Stimulated activated naive CD4-positive, alpha-beta T cell treated with Interleukin-2 at 50 U/mL for 16 hours (primary cell): ENCODE results near the gene ILDR2.

Experiments used
- DNase-seq: peaks from one replicate; lab custom pipeline; 2025; lab: John Stamatoyannopoulos, UW

ILDR2 gene

GRCh38 chr1:166971252-166971651, 4.1 kb downstream of the ILDR2 start:
- no peak for DNase-seq

DNA sequence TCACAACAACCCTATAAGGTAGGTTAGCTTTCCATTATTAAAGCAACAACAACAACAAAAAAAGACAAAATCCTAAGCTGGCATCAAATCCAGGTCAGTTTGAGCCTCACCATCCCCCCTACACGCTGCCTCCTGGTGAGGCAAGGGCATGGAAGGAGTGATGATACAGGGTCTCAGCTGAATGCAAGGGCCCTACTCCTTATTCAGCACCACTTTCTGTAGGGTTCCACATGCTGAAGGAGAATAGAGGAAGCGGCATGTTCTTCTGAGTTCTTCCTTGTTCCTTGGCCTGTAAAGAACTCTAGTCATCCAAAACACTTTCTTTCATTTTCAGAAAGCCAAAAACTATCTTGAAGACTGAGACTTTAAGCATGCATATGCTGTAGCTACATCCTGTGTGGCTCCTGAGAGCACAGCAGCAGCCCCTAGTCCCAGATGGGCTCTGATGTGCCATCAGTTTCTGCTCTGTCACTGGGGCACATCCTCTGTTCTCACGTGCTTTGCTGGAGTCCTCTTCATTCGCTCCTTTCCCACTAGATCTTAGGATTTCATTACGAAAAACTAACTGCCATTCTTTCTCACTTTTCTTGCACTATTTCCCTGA, 6.2 kb downstream of the ILDR2 start:
- DNase-seq = no peak

DNA sequence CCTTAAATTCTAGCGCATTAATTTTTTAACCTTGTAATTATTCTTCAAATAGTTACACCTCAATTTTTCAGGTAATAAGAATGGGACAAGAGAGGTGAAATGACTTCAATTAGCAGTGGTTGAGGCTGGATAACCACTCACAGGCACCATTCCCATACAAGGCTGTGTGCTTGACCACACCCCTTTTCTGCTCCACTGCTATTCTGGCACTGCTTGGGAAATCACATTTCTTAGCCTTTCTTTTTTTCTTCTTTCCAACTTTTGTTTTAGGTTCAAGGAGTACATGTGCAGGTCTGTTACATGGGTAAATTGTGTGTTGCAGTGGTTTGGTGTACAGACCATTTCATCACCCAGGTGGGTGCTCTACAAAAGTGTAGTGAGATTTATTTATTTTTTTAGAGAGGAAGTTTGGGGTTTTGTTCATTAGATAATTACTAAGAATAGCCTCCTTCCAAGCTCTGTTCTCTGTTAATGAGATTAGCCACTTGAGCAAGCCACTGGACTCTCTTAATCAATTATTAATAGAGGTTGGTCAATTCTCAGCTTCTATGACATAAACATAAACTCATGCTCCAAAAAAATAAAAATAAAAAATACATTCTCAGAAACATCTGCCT, 14.4 kb downstream of the ILDR2 start:
- DNase-seq = no peak

DNA sequence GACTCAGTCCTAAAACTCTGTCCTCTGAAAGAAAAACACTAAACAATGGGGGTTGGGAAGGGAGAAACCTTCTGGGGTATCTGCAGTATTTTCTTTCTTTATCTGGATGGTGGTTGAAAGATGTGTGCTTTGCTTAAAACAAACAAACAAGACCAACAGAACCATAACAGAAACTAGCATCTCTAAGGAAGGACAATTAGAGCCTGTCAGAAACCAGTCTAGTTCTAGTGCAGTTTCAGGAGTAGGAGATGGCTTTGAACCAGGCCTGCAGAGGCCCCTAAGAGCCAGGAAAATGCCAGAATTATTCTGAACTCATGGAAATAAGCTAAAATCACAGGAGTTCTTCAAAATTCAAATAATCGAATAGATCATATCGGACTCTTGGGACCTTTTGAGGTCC, 18.5 kb downstream of the ILDR2 start:
- no peak for DNase-seq

DNA sequence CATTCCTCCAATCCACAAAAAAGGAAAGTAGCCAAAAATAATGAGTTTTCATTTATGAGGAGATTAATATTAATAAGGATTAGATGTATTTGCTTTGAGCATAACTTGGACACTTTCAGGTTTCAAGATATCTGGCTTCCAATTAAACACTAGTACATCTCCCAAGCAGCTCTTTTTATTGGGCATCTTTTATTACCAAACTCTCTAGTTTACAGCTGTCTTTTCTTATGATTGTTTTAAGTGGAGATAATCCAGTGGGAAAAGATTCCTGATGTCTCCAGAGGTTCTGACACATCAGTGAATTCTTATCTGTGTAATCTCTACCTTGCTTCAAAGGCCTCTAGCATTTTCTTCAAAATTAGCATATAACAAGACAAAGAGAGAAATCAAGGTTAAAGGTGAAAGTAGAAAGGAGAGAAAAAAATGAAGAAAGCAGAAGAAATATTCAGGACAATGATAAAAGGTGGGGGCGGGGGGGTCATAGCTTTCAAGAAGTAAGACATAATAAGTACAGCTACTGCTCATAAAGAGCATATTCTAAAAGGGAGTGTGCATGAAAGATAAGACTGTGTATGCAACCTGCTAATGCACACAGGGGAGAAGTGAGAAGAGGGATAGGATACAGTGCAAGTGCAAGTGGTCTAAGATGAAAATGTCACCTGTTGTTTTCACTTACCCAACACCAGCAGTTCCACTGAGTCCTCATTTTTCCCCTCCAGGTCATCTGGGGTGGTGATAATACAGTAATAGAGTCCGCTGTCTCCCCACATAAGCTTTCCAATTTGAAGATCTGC, 19.1 kb downstream of the ILDR2 start:
- DNase-seq = no peak

GRCh38 chr1:166953491-166953890, 21.8 kb downstream of the ILDR2 start:
- DNase-seq = no peak

DNA sequence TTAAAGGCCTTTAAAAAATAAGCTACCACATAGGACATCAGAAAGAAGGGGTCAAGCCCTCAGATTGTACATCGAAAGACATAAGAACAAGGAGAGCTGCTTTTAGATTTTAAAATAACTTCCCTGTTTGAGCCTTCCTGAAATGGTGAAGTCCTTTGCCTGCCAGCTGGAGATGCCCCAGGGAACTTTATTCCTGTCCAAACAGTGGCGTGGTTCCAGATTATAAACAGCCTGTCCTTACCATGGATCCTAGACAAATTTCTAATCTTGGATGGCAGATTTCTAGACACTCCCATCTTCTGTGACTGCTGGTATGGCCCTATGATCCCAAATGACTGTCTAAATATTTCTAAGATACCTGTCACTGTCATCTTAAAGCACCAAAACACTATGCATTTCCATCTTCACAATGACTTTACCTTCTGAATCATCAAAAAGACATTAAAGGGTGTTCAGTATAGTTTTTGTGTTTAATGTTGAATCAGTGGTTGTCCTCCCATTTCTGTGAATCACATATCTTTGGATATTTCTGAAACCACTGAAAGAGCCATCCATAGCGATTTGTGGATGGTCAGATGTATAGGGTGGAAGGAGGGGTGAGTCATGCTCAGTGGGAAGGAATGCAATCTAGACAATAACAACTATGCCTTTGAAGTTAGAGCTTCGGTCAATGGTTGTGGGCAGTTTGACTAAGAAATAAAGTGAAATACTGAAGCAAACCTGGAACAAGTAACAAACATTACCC, 23.2 kb downstream of the ILDR2 start:
- DNase-seq = no peak

DNA sequence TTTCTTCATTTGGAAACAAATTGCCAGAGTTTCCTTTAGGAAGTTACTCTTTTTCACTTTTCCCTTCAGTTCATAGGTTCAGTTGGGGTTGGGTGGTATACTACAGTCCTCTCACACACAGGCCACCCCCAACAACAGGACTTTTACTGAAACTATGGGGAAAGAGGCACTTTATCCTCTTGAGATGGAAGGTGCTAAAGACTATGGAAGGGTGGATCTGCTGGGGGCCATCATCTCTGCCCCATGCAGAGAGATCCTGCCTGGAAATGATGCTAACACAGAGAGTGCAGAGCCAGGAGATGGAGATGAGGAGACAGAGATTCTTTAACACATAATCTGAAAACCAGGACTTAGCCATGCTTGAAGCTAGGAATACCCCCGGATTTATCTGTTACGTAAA, 24.3 kb downstream of the ILDR2 start:
- no peak for DNase-seq

DNA sequence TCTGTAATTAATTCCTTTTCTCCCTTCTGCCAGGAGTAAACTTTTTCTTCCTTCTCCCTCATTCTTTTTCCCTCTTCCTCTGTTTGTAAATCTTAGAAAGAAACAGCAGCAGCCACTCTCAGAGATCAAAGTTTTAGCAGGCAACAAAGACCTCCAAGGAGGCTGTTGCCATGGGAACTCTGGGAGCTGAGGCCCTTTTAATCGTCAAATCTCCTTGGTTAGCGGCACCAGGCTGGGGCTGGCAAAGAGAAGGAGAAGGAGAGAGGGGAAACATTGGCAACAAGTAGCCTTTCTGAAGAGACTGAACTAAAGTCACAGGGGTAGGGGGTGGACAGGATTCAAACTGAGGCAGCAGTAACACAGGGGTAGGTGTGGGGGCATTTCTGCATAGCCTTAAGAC, 25.2 kb downstream of the ILDR2 start:
- DNase-seq = no peak

- no peak for DNase-seq
Observed at GRCh38 chr1:166948856-166949350, 26.4 kb downstream of the ILDR2 start.

DNA sequence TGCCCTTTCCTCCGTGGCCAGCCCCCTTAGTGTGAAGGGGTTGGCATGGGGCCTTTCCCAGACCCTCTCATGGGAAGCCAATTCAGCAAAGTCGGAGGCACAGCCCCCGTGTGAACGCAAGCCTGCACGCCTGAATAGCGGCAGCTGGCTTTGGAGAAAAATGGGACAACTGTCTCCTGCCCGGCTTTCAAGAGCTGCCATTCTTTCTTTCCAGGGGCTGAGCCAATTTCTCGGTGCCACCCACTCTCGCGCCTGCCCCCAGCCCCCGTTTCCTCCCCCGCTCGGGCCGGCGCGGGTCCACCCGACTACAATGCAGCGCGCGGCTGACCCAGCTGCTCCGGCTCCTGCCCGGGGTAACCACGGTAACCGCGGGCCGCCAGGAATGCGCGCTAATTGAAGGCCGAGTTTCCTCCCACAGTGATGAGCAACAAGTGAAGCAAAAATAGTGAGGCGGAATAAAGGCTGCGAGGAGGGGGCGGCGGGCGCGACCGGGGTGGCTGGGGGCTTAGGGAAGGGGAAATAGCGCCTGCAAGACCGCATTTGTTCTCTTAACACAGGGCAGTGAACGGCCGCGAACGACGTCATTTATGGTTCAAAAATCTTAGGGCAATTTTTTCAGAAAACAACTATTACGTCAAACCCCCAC, 27.8 kb downstream of the ILDR2 start:
- no peak for DNase-seq

DNA sequence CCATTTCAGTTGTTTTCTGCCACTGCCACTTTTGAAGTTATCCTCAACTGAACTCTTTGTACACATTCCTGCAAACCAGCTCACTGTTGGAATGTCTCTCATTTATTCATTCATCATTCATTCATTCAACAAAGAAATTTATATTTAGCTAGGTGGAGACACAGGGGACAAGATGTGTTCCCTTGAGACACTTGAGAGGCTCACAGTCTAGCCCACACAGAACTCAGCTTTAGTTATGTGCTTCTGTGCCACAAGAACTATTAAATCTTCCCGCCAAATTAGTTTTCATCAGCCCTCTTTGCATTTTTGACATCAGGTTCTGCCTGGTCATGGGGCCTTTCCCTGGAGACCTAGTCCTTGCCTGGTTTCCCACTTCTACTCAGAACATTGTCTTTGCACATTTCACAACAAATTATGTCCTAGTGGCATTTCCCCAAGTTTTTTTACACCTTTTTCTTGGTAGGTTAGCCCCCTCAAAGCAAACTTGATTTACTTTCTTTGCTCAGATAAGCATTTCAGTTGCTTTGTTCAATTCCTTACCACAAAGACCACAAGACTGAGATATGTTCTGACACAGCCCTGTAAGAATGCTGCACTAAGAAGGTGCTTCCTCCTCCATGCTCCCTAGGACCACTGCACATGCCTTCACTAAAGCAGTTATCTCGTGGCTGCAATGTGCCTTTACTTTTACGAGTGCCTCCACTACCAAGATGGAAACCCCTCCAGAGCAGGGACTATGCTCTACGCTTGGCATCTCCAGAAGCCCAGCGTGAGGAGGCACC, 31.0 kb downstream of the ILDR2 start:
- DNase-seq = no peak

DNA sequence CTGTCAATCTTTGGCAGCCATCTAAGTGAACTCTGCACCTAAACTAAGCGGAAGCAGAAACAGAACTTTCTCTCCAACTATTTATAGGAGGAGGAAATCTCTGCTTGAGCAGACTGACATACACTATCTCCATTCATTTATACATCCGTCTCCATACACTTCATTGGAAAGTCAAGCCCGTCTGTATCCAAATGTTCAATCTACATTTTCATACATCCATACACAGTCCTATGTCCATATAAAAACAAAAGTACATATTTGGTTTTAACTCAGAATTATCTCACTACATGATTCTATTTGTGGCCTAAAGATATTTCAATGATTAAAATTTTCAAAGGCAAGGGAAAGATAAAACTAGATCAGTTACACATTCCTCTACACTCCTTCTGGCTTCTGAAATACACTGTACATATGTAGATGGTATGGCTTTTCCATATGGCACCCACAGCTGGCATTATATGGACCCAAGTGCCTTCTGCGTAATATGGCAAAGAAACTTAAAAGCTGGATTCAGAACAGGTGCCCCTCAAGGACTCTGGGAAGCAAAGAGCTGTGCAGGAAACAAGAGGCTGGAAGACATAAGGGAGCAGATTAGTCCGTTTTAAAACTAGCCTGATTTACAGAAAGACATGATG, 35.5 kb downstream of the ILDR2 start:
- DNase-seq = no peak

GRCh38 chr1:166937962-166938361, 37.4 kb downstream of the ILDR2 start:
- DNase-seq = no peak

DNA sequence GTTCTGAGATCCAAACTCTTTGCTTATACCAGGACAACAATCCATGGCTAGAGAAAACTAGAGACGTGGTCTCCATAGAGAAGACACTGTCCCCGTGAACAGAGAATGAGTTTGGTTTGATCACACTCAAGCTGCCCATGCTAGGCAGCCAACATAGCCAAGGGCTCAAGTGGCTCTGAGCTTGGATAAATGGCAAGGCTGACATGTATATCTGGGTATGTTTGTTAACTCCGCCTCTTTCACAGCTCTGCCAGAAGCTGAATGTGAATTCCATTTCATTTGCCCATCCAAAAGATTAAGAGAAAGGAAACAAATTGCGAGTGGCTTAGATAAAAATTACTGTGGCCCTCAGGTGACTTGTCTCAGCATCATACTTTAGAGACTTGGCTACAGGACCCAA, 38.0 kb downstream of the ILDR2 start:
- DNase-seq = no peak

- no peak for DNase-seq
Observed at GRCh38 chr1:166933633-166934032, 41.7 kb downstream of the ILDR2 start.

DNA sequence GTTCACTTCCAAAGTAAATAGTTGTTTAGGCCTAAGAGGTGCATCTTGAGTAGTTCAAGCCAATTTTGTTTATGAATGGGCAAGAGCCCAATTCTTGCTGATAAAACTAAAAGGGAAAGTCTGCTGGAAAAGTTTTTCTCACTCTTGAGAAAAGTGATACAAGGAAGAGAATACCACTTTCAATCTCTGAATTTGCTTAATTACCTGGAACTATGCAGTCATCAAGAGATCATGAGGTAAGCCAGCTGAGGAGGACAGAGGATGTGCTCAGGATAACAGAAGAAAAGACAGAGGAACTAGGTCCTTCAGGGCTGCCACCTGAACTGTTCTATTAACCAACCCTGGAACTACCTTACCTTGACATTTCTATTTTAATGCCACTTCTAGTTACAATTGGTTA, 42.2 kb downstream of the ILDR2 start:
- no peak for DNase-seq

DNA sequence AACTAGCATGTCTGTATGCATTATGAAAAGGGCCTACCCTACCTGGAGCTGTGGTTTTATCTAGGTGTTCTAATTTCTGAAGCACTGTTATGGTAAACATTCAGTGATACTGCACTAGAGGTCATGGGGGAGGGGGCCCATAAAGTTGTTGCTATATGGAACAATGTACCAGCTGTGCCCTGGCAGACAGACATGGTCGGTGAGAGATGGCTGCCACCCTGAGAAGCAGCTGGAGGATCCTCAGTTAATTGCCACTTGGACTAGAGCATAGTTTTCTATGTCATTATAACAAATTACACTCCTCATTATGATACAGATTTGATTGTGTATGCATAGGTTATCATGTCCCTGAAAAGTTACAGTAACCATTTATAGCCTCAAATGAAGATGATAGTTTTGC, 45.4 kb downstream of the ILDR2 start:
- DNase-seq = no peak

DNA sequence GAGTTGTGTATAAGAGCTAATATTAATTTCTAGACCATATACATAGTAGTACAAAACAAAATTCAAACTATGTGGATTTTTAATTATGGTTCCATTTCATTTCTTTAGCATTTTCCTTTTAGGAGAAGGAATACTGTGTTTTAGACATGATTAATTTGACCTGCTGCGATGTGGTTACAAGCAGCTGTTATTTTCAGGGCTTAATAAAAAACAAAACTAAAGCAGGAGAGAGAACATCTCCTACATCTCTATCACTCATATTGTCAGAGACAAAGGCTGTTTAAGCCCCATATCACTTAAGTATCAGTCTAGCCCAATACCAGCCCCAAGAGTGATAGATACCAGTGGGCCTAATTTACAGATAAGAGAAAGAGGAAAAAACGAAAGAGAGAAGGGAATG, 47.6 kb downstream of the ILDR2 start:
- no peak for DNase-seq

DNA sequence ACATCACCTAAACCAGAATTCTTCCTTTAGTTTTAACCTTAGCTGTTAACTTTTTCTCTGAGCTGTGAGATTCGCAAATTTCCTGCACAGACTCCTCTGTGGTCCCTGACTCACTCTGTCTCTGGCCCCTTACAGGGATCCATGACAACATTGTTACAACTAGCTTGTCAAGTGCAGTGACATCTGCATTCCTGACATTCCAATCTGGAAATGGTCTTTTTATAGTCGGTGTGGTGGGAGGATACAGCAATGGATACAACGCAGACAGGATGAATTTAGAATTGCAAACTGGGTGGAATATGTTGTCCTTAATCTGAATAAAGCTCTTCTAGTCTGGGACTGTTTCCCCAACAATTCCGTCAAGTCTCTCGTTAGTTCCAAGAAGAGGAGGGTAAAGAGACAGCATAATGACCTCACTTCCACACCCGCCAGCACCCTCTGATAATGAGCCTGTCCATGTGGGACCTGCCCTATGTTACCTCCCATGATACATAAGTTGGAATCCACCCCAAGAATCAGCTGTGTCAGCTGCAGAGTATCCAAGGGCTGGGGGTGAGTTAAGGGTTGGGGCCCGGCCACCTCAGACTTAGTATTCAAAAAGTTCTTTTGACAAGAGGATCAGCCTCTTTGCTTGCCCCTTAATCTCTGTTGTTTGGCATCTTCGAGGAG, 49.4 kb downstream of the ILDR2 start:
- no peak for DNase-seq
